OCI-LY7 (cell line): ENCODE measurements around the gene CRACR2B.

Experiments
- EZH2phosphoT487 ChIP-seq: fragments of 200-600 bp; sonication (generic); IDR thresholded peaks from 2 replicates; pipeline ENCODE4 v1.6.1; 2018; ENCODE audit warnings: low read depth, borderline replicate concordance, mild to moderate bottlenecking, mixed run types, antibody characterized with exemption, low read length, moderate library complexity, mixed read lengths
- TF ChIP-seq, protein P1 (sequence below): fragments of 200-600 bp; sonication (generic); conservative IDR thresholded peaks from 2 replicates; pipeline ENCODE4 v1.5.1; 2014; ENCODE audit warnings: mild to moderate bottlenecking, antibody characterized with exemption, low read length, moderate library complexity, mixed read lengths

DNA sequence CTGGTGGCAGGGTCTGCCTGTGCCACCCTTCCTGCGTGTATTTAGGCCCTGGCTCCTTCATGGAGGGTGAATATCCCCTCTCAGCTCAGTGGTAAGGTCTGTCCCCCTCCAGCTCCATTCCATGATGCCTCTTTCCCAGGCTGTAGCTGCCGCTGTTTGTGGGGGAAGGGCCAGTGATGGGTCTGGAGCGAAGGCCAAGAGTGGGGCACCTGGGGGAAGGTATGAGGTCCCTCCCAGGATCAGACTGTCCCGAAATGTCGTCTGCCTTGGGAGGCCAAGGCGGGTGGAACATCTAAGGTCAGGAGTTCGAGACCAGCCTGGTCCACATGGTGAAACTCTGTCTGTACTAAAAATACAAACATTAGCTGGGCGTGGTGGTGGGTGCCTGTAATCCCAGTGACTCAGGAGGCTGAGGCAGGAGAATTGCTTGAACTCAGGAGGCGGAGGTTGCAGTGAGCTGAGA lies 6.2 kb downstream of the CRACR2B start:
- TF ChIP-seq, protein P1, sequence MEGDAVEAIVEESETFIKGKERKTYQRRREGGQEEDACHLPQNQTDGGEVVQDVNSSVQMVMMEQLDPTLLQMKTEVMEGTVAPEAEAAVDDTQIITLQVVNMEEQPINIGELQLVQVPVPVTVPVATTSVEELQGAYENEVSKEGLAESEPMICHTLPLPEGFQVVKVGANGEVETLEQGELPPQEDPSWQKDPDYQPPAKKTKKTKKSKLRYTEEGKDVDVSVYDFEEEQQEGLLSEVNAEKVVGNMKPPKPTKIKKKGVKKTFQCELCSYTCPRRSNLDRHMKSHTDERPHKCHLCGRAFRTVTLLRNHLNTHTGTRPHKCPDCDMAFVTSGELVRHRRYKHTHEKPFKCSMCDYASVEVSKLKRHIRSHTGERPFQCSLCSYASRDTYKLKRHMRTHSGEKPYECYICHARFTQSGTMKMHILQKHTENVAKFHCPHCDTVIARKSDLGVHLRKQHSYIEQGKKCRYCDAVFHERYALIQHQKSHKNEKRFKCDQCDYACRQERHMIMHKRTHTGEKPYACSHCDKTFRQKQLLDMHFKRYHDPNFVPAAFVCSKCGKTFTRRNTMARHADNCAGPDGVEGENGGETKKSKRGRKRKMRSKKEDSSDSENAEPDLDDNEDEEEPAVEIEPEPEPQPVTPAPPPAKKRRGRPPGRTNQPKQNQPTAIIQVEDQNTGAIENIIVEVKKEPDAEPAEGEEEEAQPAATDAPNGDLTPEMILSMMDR = no peak
- no peak for TF ChIP-seq EZH2phosphoT487
